Muscle of back (tissue), 11 donors: ENCODE data around the gene CPNE8. TPM values are rescaled to one million over a fixed set of nuclear protein-coding genes. Genes with fewer than 3 reads are reported as not detected.

ENCODE experiments used
- DNase-seq, 3 donors: peaks; one replicate each; pipeline versions ENCODE4 v3.0.0 to v3.0.0-alpha.2; 2013
- polyA plus RNA-seq, 10 donors: library from polyadenylated mRNA; unstranded; fragments of 120-200 nt; gene quantifications; one replicate each; pipeline ENCODE4 v1.2.1, GENCODE V29; 2013; ENCODE audit not compliant: insufficient read length in 10 of 10

The CPNE8 gene
- polyA plus RNA-seq, 10 donors, result 6.5 to 9.8 (median 8.6) TPM

GRCh38 chr12:38898001-38898684, 7.2 kb downstream of the CPNE8 start:
- DNase-seq, result no peak

- no peak for DNase-seq
Observed at GRCh38 chr12:38895446-38895845, 9.9 kb downstream of the CPNE8 start.

GRCh38 chr12:38892976-38893375, 12.4 kb downstream of the CPNE8 start:
- DNase-seq, result no peak

GRCh38 chr12:38892087-38892786, 13.2 kb downstream of the CPNE8 start:
- no peak for DNase-seq

GRCh38 chr12:38890102-38890855, 15.1 kb downstream of the CPNE8 start:
- DNase-seq, result no peak

GRCh38 chr12:38889297-38889815, 16.0 kb downstream of the CPNE8 start:
- no peak for DNase-seq

GRCh38 chr12:38887770-38888169, 17.6 kb downstream of the CPNE8 start:
- DNase-seq, result no peak

GRCh38 chr12:38886931-38887330, 18.5 kb downstream of the CPNE8 start:
- DNase-seq, result no peak

GRCh38 chr12:38886064-38886463, 19.3 kb downstream of the CPNE8 start:
- no peak for DNase-seq

- DNase-seq, result no peak
Observed at GRCh38 chr12:38884666-38885065, 20.7 kb downstream of the CPNE8 start.

- DNase-seq, result no peak
Observed at GRCh38 chr12:38883629-38884134, 21.7 kb downstream of the CPNE8 start.

- DNase-seq, result no peak
Observed at GRCh38 chr12:38880288-38880687, 25.1 kb downstream of the CPNE8 start.

GRCh38 chr12:38878986-38879385, 26.4 kb downstream of the CPNE8 start:
- DNase-seq, result no peak

- no peak for DNase-seq
Observed at GRCh38 chr12:38878333-38878705, 27.1 kb downstream of the CPNE8 start.

- no peak for DNase-seq
Observed at GRCh38 chr12:38875586-38876228, 29.7 kb downstream of the CPNE8 start.

- no peak for DNase-seq
Observed at GRCh38 chr12:38872561-38872960, 32.8 kb downstream of the CPNE8 start.

GRCh38 chr12:38872156-38872555, 33.2 kb downstream of the CPNE8 start:
- no peak for DNase-seq

GRCh38 chr12:38869036-38869435, 36.4 kb downstream of the CPNE8 start:
- DNase-seq, result no peak

GRCh38 chr12:38850461-38850860, 54.9 kb downstream of the CPNE8 start:
- no peak for DNase-seq

- DNase-seq, result no peak
Observed at GRCh38 chr12:38847247-38847646, 58.1 kb downstream of the CPNE8 start.

- no peak for DNase-seq
Observed at GRCh38 chr12:38844267-38844666, 61.1 kb downstream of the CPNE8 start.
